HL-60 (cell line): ENCODE measurements around the gene TMTC1.

Experiments used
- GABPA ChIP-seq: IDR thresholded peaks from 2 replicates; pipeline ENCODE4 v1.6.1; 2012; ENCODE audit warnings: low read depth
- POLR2AphosphoS5 ChIP-seq: IDR thresholded peaks from 2 replicates; pipeline ENCODE4 v1.6.1; 2012; ENCODE audit warnings: low read depth
- TF ChIP-seq, protein P1 (sequence below): IDR thresholded peaks from one replicate; pipeline ENCODE4 v1.5.1; 2011; ENCODE audit warnings: low read length, control low read depth, inconsistent platforms; ENCODE audit not compliant: insufficient read depth

DNA sequence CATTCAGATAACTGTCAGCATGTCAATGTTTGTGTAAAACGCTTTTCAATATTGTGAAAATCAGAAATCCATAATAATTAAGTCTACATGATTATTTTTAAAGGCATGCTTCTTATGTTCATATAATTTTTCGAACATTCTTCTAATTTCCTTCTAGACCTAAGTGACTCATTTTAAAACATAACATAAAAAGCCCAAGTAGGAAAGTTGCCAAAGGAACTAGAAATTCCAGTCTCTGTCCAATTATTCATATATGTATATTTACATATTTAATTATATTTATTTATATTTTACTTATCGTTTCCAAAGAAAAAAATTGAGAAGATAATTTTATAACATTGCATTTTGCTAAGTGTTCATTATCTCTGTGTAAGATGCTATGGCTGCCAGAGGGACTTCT is 110.4 kb downstream of the TMTC1 start:
- TF ChIP-seq, protein P1, sequence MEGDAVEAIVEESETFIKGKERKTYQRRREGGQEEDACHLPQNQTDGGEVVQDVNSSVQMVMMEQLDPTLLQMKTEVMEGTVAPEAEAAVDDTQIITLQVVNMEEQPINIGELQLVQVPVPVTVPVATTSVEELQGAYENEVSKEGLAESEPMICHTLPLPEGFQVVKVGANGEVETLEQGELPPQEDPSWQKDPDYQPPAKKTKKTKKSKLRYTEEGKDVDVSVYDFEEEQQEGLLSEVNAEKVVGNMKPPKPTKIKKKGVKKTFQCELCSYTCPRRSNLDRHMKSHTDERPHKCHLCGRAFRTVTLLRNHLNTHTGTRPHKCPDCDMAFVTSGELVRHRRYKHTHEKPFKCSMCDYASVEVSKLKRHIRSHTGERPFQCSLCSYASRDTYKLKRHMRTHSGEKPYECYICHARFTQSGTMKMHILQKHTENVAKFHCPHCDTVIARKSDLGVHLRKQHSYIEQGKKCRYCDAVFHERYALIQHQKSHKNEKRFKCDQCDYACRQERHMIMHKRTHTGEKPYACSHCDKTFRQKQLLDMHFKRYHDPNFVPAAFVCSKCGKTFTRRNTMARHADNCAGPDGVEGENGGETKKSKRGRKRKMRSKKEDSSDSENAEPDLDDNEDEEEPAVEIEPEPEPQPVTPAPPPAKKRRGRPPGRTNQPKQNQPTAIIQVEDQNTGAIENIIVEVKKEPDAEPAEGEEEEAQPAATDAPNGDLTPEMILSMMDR, result no peak
- TF ChIP-seq POLR2AphosphoS5, result no peak
- TF ChIP-seq GABPA, result no peak
